ENCODE results near the gene TRIM71.
A peak's percentile ranks its signal among the peaks of the same experiment; 100 is the strongest.
"Not testable (repeated sequence)": the region's sequence is repeated elsewhere in the genome, so short reads cannot be mapped to it uniquely, and the experiment has no call there.

The TRIM71 gene

GRCh38 chr3:32817558-32818228 lies at the start of gene TRIM71:
Gene TRIM71 (plus strand): TSS chr3:32817997. CDS start chr3:32818081, 84 bp downstream.
- H3K27me3 ChIP-seq (ENCODE audit: control insufficient read depth, insufficient read depth, low read length): peaks cover 80% of the 10 kb centered on the region
- no peaks in the 10 kb centered on the region for H3K36me3 ChIP-seq (ENCODE audit: control insufficient read depth, insufficient read depth, low read length)
- H3K9ac ChIP-seq (ENCODE audit: low read length): no peak within 1 kb of the TSS
- H3K4me1 ChIP-seq (ENCODE audit: control insufficient read depth, insufficient read depth, low read length): peaks cover 17% of the 10 kb centered on the region
- H3K4me3 ChIP-seq (ENCODE audit: low read length): no peak within 1 kb of the TSS
- peaks cover 3% of the 10 kb centered on the region for H3K9me3 ChIP-seq (ENCODE audit: control insufficient read depth, low read length)

- Histone ChIP-seq H3K4me3 (ENCODE audit: low read length) (no peak overlapping the region), H3K27me3 (ENCODE audit: control insufficient read depth, insufficient read depth, low read length) (peaks cover 4% of the 10 kb centered on the region), H3K4me1 (ENCODE audit: control insufficient read depth, insufficient read depth, low read length) (peaks cover 4% of the 10 kb centered on the region), H3K9ac (ENCODE audit: low read length) (no peak overlapping the region), H3K9me3 (ENCODE audit: control insufficient read depth, low read length) (no peaks in the 10 kb centered on the region), H3K36me3 (ENCODE audit: control insufficient read depth, insufficient read depth, low read length) (no peaks in the 10 kb centered on the region)
Observed at GRCh38 chr3:32778389-32778788, 39.4 kb upstream of the TRIM71 start.

- H3K36me3 ChIP-seq (ENCODE audit: control insufficient read depth, insufficient read depth, low read length): no peaks in the 10 kb centered on the region
- peaks cover 4% of the 10 kb centered on the region for H3K4me1 ChIP-seq (ENCODE audit: control insufficient read depth, insufficient read depth, low read length)
- no peaks in the 10 kb centered on the region for H3K9me3 ChIP-seq (ENCODE audit: control insufficient read depth, low read length)
- no peak overlapping the region for H3K4me3 ChIP-seq (ENCODE audit: low read length)
- no peak overlapping the region for H3K9ac ChIP-seq (ENCODE audit: low read length)
- peaks cover 4% of the 10 kb centered on the region for H3K27me3 ChIP-seq (ENCODE audit: control insufficient read depth, insufficient read depth, low read length)
Observed at GRCh38 chr3:32780071-32780734, 37.6 kb upstream of the TRIM71 start.

- H3K9ac ChIP-seq (ENCODE audit: low read length): no peak overlapping the region
- H3K9me3 ChIP-seq (ENCODE audit: control insufficient read depth, low read length): no peaks in the 10 kb centered on the region
- H3K36me3 ChIP-seq (ENCODE audit: control insufficient read depth, insufficient read depth, low read length): no peaks in the 10 kb centered on the region
- H3K27me3 ChIP-seq (ENCODE audit: control insufficient read depth, insufficient read depth, low read length): peaks cover 4% of the 10 kb centered on the region
- peak overlapping the region; percentile 66 for H3K4me3 ChIP-seq (ENCODE audit: low read length)
- peaks cover 4% of the 10 kb centered on the region for H3K4me1 ChIP-seq (ENCODE audit: control insufficient read depth, insufficient read depth, low read length)
Observed at GRCh38 chr3:32780735-32781210, 37.0 kb upstream of the TRIM71 start.

- peaks cover 4% of the 10 kb centered on the region for H3K4me1 ChIP-seq (ENCODE audit: control insufficient read depth, insufficient read depth, low read length)
- H3K9me3 ChIP-seq (ENCODE audit: control insufficient read depth, low read length): no peaks in the 10 kb centered on the region
- H3K27me3 ChIP-seq (ENCODE audit: control insufficient read depth, insufficient read depth, low read length): peaks cover 4% of the 10 kb centered on the region
- peak overlapping the region; percentile 66 for H3K4me3 ChIP-seq (ENCODE audit: low read length)
- H3K9ac ChIP-seq (ENCODE audit: low read length): no peak overlapping the region
- H3K36me3 ChIP-seq (ENCODE audit: control insufficient read depth, insufficient read depth, low read length): no peaks in the 10 kb centered on the region
Observed at GRCh38 chr3:32781211-32781968, 36.4 kb upstream of the TRIM71 start.

GRCh38 chr3:32781969-32782270 lies 35.9 kb upstream of the TRIM71 start:
- not testable (repeated sequence) for H3K9ac ChIP-seq (ENCODE audit: low read length); H3K4me3 ChIP-seq (ENCODE audit: low read length); H3K27me3 ChIP-seq (ENCODE audit: control insufficient read depth, insufficient read depth, low read length); H3K9me3 ChIP-seq (ENCODE audit: control insufficient read depth, low read length); H3K36me3 ChIP-seq (ENCODE audit: control insufficient read depth, insufficient read depth, low read length); H3K4me1 ChIP-seq (ENCODE audit: control insufficient read depth, insufficient read depth, low read length)

GRCh38 chr3:32782407-32782806 lies 35.4 kb upstream of the TRIM71 start:
- H3K4me3 ChIP-seq (ENCODE audit: low read length): no peak overlapping the region
- H3K27me3 ChIP-seq (ENCODE audit: control insufficient read depth, insufficient read depth, low read length): peaks cover 4% of the 10 kb centered on the region
- no peak overlapping the region for H3K9ac ChIP-seq (ENCODE audit: low read length)
- no peaks in the 10 kb centered on the region for H3K36me3 ChIP-seq (ENCODE audit: control insufficient read depth, insufficient read depth, low read length)
- H3K4me1 ChIP-seq (ENCODE audit: control insufficient read depth, insufficient read depth, low read length): peaks cover 4% of the 10 kb centered on the region
- no peaks in the 10 kb centered on the region for H3K9me3 ChIP-seq (ENCODE audit: control insufficient read depth, low read length)

- H3K27me3 ChIP-seq (ENCODE audit: control insufficient read depth, insufficient read depth, low read length): no peaks in the 10 kb centered on the region
- H3K9me3 ChIP-seq (ENCODE audit: control insufficient read depth, low read length): no peaks in the 10 kb centered on the region
- H3K4me1 ChIP-seq (ENCODE audit: control insufficient read depth, insufficient read depth, low read length): no peaks in the 10 kb centered on the region
- H3K4me3 ChIP-seq (ENCODE audit: low read length): no peak overlapping the region
- no peaks in the 10 kb centered on the region for H3K36me3 ChIP-seq (ENCODE audit: control insufficient read depth, insufficient read depth, low read length)
- no peak overlapping the region for H3K9ac ChIP-seq (ENCODE audit: low read length)
Observed at GRCh38 chr3:32791833-32792232, 26.0 kb upstream of the TRIM71 start.

GRCh38 chr3:32794487-32795308 lies 23.1 kb upstream of the TRIM71 start:
- no peak overlapping the region for H3K9ac ChIP-seq (ENCODE audit: low read length)
- no peaks in the 10 kb centered on the region for H3K27me3 ChIP-seq (ENCODE audit: control insufficient read depth, insufficient read depth, low read length)
- no peaks in the 10 kb centered on the region for H3K36me3 ChIP-seq (ENCODE audit: control insufficient read depth, insufficient read depth, low read length)
- no peaks in the 10 kb centered on the region for H3K9me3 ChIP-seq (ENCODE audit: control insufficient read depth, low read length)
- no peak overlapping the region for H3K4me3 ChIP-seq (ENCODE audit: low read length)
- no peaks in the 10 kb centered on the region for H3K4me1 ChIP-seq (ENCODE audit: control insufficient read depth, insufficient read depth, low read length)

- not testable (repeated sequence) for H3K9ac ChIP-seq (ENCODE audit: low read length); H3K27me3 ChIP-seq (ENCODE audit: control insufficient read depth, insufficient read depth, low read length); H3K4me3 ChIP-seq (ENCODE audit: low read length); H3K4me1 ChIP-seq (ENCODE audit: control insufficient read depth, insufficient read depth, low read length); H3K36me3 ChIP-seq (ENCODE audit: control insufficient read depth, insufficient read depth, low read length); H3K9me3 ChIP-seq (ENCODE audit: control insufficient read depth, low read length)
Observed at GRCh38 chr3:32796384-32796950, 21.3 kb upstream of the TRIM71 start.

GRCh38 chr3:32797776-32798175 lies 20.0 kb upstream of the TRIM71 start:
- H3K36me3 ChIP-seq (ENCODE audit: control insufficient read depth, insufficient read depth, low read length): no peaks in the 10 kb centered on the region

More at GRCh38 chr3:32797776-32798175, 20.0 kb upstream of the TRIM71 start:
- H3K9me3 ChIP-seq (ENCODE audit: control insufficient read depth, low read length): no peaks in the 10 kb centered on the region
- no peaks in the 10 kb centered on the region for H3K4me1 ChIP-seq (ENCODE audit: control insufficient read depth, insufficient read depth, low read length)
- no peak overlapping the region for H3K4me3 ChIP-seq (ENCODE audit: low read length)
- no peaks in the 10 kb centered on the region for H3K27me3 ChIP-seq (ENCODE audit: control insufficient read depth, insufficient read depth, low read length)
- no peak overlapping the region for H3K9ac ChIP-seq (ENCODE audit: low read length)

Data from mucosa of stomach (tissue), 1 donor.